ENCODE results near the gene TCP11L1. TPM values are rescaled to one million over a fixed set of nuclear protein-coding genes. Genes with fewer than 3 reads are reported as not detected.

The TCP11L1 gene
- total and polyA plus RNA-seq, 11 donors, result 3.1 to 13.9 (median 8.0) TPM

GRCh38 chr11:33057284-33057683 lies 17.9 kb downstream of the TCP11L1 start:
- 93 to 99% (median 96%) methylated on average over 1 of the region's 1 CpG for WGBS, 4 donors
- H3K27ac ChIP-seq, result no peak overlapping the region
- DNase-seq (no peak), ATAC-seq (no peak)
- H3K9me3 ChIP-seq, result no peaks in the 10 kb centered on the region
- H3K36me3 ChIP-seq, result peaks cover 0 to 85% (median 68%) of the 10 kb centered on the region in 9 donors
- intact Hi-C loops (cut with DNase I), result loop anchor here in 1 of 10 donors (5.0 kb wide), 1 partner anchor 90 kb away; no protein-coding TSS in a partner anchor
- TF ChIP-seq CTCF (IDR thresholded peaks at IDR 0.05) (no peak), POLR2A (IDR thresholded peaks at IDR 0.05) (no peak)
- no peak overlapping the region for H3K4me3 ChIP-seq
- no peaks in the 10 kb centered on the region for H3K27me3 ChIP-seq
- no peaks in the 10 kb centered on the region for H3K4me1 ChIP-seq

- ATAC-seq (no peak), DNase-seq (no peak)
- H3K27me3 ChIP-seq, result no peaks in the 10 kb centered on the region
- peak overlapping the region in 1 of 12 donors; percentile 1 for H3K27ac ChIP-seq
- 93 to 95% (median 94%) methylated on average over 5 of the region's 5 CpGs for WGBS, 4 donors
- H3K9me3 ChIP-seq, result no peaks in the 10 kb centered on the region
- peaks cover 0 to 85% (median 74%) of the 10 kb centered on the region in 9 donors for H3K36me3 ChIP-seq
- H3K4me3 ChIP-seq, result no peak overlapping the region
- intact Hi-C loops (cut with DNase I), result loop anchor here in 5 of 10 donors (5.0 to 10.0 kb wide), 5 partner anchors 92 to 255 kb away; no protein-coding TSS in a partner anchor
- TF ChIP-seq CTCF (IDR thresholded peaks at IDR 0.05), result no peak
- no peak for TF ChIP-seq POLR2A (IDR thresholded peaks at IDR 0.05)
- H3K4me1 ChIP-seq, result peaks cover 0 to 19% (median 2%) of the 10 kb centered on the region in 12 donors
Observed at GRCh38 chr11:33059331-33060007, 20.1 kb downstream of the TCP11L1 start.

GRCh38 chr11:33060271-33060670 lies 20.9 kb downstream of the TCP11L1 start:
- Histone ChIP-seq H3K4me1 (peaks cover 0 to 27% (median 2%) of the 10 kb centered on the region in 12 donors), H3K27me3 (no peaks in the 10 kb centered on the region), H3K4me3 (no peak overlapping the region), H3K27ac (peak overlapping the region in 1 of 12 donors; percentile 5), H3K36me3 (peaks cover 0 to 77% (median 68%) of the 10 kb centered on the region in 9 donors), H3K9me3 (no peaks in the 10 kb centered on the region)
- TF ChIP-seq CTCF (IDR thresholded peaks at IDR 0.05), result no peak
- TF ChIP-seq POLR2A (IDR thresholded peaks at IDR 0.05), result no peak
- DNase-seq (no peak), ATAC-seq (no peak)
- intact Hi-C loops (cut with DNase I), result loop anchor here in 4 of 10 donors (5.0 to 10.0 kb wide), 4 partner anchors 98 to 255 kb away; no protein-coding TSS in a partner anchor
- 89 to 100% (median 95%) methylated on average over 3 of the region's 3 CpGs for WGBS, 4 donors

- Histone ChIP-seq H3K36me3 (peaks cover 0 to 83% (median 70%) of the 10 kb centered on the region in 9 donors), H3K27me3 (no peaks in the 10 kb centered on the region), H3K9me3 (no peaks in the 10 kb centered on the region), H3K27ac (peak overlapping the region in 1 of 12 donors; percentile 69), H3K4me3 (no peak overlapping the region), H3K4me1 (peaks cover 0 to 28% (median 2%) of the 10 kb centered on the region in 12 donors)
- DNase-seq (no peak), ATAC-seq (no peak)
- WGBS, 4 donors, result 68 to 77% (median 74%) methylated on average over 5 of the region's 5 CpGs
- TF ChIP-seq POLR2A (IDR thresholded peaks at IDR 0.05), result no peak
- TF ChIP-seq CTCF (IDR thresholded peaks at IDR 0.05), result no peak
- intact Hi-C loops (cut with DNase I), result loop anchor here in 4 of 10 donors (5.0 to 10.0 kb wide), 4 partner anchors 100 to 257 kb away; no protein-coding TSS in a partner anchor
Observed at GRCh38 chr11:33062137-33062536, 22.8 kb downstream of the TCP11L1 start.
